ENCODE results near the gene DNAJC18.
"Not testable (repeated sequence)": the region's sequence is repeated elsewhere in the genome, so short reads cannot be mapped to it uniquely, and the experiment has no call there.

DNAJC18 gene

DNA sequence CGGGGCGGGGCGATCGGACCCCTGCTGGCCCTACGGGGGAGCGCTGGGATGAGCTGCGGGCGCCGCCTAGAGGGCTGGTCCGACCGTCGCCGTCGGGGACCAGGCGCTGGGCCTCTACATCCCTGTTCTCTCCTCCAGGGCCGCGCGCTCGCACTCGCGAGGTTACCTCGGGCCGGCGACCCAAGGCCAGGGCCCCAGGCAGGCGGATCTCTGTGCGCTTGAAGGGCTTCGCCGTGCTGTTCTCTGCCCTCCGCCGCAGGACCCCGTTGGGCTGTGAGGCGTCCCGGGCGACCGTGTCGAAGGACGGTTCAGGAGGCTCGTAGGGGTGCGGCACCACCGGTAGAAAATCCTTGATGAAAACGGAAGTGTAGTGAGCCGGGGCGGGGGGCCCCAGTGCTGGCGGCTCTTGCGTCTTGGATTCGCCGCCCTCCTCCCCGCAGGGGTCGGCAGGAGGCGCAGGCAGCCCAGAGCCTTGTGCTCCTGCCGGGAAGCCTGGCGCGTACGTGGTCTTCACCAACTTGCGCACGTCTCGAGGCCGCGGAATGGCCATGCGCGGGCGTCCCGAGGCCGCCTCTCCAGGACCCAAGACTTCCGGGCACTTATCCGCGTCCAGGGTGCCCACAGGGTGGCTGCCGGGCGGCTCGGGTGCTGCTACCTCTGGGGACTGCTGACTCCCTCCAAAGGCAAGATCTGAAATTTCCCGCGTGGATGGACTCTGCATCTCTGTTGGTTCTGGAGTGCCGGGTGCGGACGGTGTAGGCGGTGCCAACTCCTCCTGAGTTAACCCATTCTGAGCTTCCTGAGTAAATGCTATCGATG, 46.4 kb downstream of the DNAJC18 start:
- H3K4me1 Mint-ChIP-seq = peaks cover 75% of the 10 kb centered on the region
- ATAC-seq = peak; percentile 80
- peak; percentile 85 to 96 for DNase-seq (ENCODE audit: low spot score in 2 of 2)

DNA sequence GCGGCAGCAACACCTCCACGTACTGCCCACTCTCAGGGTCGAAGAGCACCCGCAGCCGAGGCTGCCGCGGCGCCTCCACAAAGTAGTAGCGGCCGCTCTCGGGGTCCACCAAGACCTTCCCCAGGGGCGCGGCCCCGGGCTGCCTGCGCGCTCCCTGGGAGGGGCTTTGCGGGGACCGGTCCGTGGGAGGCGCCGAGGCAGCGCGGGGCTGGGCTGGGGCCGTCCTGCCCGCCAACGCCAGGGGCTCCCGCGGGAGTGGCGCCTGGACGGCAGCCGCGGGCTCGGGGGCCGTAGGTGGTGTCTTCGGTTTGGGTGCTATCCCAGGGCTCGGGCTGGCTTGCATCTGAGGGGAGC, 47.0 kb downstream of the DNAJC18 start:
- DNase-seq (ENCODE audit: low spot score in 2 of 2) (no peak), ATAC-seq (no peak)
- Mint-ChIP-seq H3K27ac (peak overlapping the region; percentile 99), H3K4me1 (peaks cover 72% of the 10 kb centered on the region), H3K4me3 (peak overlapping the region; percentile 99), H3K36me3 (peaks cover 62% of the 10 kb centered on the region), H3K9me3 (no peaks in the 10 kb centered on the region)

More for the DNA sequence above, 46.4 kb downstream of the DNAJC18 start:
- peak overlapping the region; percentile 99 for H3K27ac Mint-ChIP-seq
- H3K4me3 Mint-ChIP-seq = peak overlapping the region; percentile 99
- peaks cover 68% of the 10 kb centered on the region for H3K36me3 Mint-ChIP-seq
- H3K9me3 Mint-ChIP-seq = no peaks in the 10 kb centered on the region

DNA sequence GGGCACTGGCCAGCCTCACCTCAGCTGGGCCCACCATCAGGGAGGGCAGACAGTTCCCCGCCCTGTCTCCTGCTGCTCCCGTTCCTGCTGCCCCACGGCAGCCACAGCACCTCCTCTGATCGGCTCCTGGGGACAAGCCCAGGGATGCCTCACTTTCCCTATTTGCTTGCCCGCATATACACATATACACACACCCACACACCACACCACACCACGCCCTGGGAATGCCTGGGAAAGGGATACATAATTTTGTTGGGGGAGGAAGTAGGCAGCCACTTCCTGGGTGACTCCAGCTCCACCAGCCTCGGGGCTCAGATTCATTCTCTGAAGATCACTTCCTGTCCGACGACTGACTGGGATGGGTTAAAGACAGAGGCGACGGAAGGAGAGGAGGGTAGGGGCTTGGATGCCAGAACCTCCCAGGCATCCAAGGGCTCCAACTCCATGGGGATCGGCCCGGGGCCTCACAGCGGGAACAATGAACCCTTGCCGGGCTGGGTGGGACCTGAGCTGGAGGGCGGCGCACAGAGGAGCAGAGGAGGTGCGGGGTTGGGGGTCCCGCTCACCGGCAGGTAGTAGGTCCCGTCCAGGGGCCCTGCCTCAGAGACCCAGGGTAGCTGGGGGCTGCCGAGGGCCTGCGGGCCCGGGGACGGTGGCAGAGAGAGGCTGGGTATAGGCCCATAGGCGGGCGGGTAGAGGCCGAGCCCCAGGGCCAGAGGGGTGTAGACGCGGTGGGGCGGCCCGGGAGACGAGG, 47.6 kb downstream of the DNAJC18 start:
- Mint-ChIP-seq H3K9me3 (no peaks in the 10 kb centered on the region), H3K4me3 (peak overlapping the region; percentile 99), H3K27ac (peak overlapping the region; percentile 99), H3K36me3 (peaks cover 56% of the 10 kb centered on the region), H3K4me1 (peaks cover 71% of the 10 kb centered on the region)
- peak; percentile 2 for ATAC-seq
- DNase-seq (ENCODE audit: low spot score in 2 of 2) = peak in 1 of 2 donors; percentile 76

DNA sequence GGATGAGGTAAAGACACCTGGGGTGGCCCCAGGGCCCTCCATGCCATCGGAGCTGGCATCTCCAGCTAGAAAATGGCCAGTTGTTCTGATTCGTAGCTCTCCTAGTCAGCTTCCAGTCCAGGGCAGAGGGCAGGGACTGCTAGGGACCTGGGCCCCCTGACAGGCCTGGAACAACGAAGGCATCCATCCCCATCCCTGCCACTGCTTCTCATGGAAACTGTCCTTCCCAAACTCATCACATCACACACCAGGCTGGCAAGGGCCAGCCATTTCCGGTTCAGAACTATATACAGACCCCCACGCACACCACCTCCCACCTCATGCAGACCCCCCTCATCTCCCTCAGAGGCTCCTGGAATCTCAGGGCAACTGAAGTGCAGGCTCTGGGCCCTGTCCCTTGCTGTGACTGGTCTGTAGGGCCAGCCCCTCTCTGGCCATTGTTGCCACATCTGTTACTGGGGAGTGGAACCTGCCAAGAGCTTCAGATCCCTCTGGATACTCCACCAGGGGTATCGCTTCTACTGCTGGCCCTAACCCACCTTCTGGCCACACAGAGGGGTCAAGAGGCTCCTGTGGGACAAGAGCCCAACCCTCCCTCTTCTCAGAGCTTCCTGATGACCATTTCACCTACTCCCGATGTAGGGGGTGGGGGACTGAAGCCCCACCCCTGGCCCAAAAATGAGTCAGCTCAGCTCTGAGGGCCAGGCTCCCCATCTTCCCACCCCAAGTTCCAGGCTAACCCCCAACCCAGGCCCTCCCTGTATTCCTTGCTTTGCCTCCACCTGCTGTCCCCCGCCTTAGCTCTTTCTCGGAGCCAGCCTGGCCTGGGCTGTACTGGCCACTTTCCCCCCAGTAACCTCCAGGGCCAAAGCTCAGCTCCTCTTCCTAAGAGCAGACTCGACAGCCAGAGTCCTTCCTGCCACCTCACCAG, 48.4 kb downstream of the DNAJC18 start:
- peaks cover 48% of the 10 kb centered on the region for H3K36me3 Mint-ChIP-seq
- no peaks in the 10 kb centered on the region for H3K9me3 Mint-ChIP-seq
- peak overlapping the region; percentile 99 for H3K27ac Mint-ChIP-seq
- ATAC-seq = no peak
- peaks cover 71% of the 10 kb centered on the region for H3K4me1 Mint-ChIP-seq
- H3K4me3 Mint-ChIP-seq = peak overlapping the region; percentile 99
- no peak for DNase-seq (ENCODE audit: low spot score in 2 of 2)

DNA sequence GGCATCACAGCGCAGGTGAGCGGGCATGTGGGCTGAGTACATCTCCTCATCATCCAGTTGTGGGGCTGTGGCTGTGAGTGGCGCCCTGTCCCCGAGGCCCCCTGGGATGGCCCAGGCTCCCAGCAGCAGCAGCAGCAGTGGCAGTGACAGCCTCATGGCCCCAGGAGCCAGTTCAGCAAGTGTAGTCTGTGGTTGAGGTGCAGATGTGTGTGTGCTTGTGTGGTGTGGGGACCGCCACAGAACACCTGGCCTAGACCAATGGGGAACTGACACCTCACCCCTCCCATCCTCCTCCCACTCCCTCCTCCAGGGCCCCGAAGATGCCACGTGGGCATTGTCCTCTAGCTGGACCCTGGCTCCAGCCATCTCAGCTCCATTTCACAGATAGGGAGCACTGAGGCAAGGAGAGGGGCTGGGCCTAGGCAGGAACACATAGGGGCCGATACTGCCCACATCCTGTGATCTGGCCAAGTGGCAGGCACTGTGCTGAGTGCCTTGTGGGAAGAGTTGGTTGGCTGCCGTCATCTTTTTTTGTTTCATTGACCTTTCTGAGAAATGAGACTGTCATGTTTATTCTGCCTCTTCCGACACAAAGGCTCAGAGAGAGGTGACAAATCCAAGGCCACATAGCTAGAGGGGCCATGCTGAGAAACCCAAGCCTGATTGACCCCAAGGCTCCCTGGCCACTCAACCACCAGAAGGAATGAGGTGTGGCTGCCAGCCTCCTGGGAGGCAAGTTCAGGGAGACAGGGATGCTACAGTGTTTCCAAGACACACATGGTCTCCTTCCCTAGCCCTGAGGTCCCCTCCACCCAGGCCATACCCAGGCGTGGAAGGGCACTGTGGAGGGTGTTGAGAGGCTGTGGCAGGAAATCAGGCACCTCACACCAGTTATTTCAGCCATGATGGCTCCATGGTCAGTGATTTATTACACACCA, 49.4 kb downstream of the DNAJC18 start, which contains the start of gene MZB1:
Gene MZB1 (minus strand): TSS at position 213 of the 938 bp plus-strand sequence. CDS start 57 bp downstream, at position 156.
- H3K4me3 Mint-ChIP-seq = peak within 1 kb of the TSS; percentile 99
- H3K4me1 Mint-ChIP-seq = peaks cover 73% of the 10 kb centered on the region
- peak within 1 kb of the TSS; percentile 99 for H3K27ac Mint-ChIP-seq
- H3K9me3 Mint-ChIP-seq = no peaks in the 10 kb centered on the region
- peak; percentile 80 for ATAC-seq
- H3K36me3 Mint-ChIP-seq = peaks cover 39% of the 10 kb centered on the region
- DNase-seq (ENCODE audit: low spot score in 2 of 2) = peak; percentile 67 to 90

DNA sequence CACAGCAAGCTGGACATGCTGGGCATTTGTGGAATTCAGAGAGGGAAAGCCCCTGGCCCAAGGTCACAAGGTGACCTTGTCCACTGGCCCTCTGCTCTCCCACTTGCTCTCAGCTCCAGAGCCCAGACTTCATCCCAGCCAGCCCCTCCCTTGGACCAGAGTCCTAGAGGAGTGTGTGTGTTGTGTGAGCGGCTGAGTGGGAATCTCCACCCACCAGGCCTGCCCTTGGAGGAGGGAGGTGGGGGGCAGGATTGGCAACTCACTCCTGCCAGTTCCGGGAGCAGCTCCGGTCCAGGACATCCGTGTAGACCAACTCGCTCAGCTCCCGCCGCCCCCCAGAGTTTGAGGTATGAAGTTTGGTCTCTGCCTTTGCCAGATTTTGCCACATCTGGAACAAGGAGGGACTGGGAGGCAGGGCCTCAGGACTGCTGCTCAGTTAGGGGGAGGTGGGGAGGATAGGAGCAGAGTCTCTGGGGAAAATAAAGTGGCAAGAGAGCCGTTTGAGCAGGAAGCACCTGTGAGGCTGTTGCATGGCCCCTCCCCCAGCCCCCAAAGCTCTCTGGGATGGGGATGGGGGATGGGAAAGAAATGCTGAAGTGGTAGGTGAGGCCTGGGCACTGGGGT, 51.0 kb downstream of the DNAJC18 start:
- peak overlapping the region; percentile 97 for H3K27ac Mint-ChIP-seq
- peaks cover 80% of the 10 kb centered on the region for H3K4me1 Mint-ChIP-seq
- H3K9me3 Mint-ChIP-seq = no peaks in the 10 kb centered on the region
- no peak for ATAC-seq
- DNase-seq (ENCODE audit: low spot score in 2 of 2) = no peak
- peak overlapping the region; percentile 99 for H3K4me3 Mint-ChIP-seq
- peaks cover 35% of the 10 kb centered on the region for H3K36me3 Mint-ChIP-seq

DNA sequence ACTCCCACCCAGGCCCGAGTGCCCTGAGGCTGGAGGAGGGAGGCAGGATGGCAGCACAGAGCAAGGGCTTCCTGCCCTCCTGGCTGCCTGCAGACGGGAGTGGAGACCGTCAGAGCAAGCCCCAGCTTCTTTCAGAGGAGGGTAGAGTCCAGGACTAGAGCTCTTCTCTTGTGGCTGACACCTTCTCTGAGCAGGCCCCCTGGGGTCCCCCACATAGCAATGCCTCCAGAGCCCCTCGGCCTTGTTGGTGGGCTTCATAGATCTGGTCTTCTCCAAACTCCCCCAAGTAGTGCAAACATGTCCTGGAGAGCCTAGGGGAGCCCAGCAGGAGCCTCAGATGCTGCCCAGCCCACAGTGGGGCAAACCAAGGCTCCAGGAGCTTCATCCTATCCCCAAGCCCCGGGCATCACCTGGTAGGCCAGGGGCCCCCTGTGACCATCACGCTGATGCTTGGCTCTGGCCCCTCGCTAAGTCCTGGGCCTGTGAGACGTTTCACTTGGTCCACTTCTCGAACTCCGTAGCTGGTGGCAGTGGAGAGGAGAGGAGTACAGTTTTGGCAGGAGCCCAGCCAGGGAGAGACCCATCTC, 51.6 kb downstream of the DNAJC18 start:
- DNase-seq (ENCODE audit: low spot score in 2 of 2) (no peak), ATAC-seq (no peak)
- H3K9me3 Mint-ChIP-seq = no peaks in the 10 kb centered on the region
- peak overlapping the region; percentile 97 for H3K27ac Mint-ChIP-seq
- H3K36me3 Mint-ChIP-seq = peaks cover 29% of the 10 kb centered on the region
- H3K4me1 Mint-ChIP-seq = peaks cover 74% of the 10 kb centered on the region
- peak overlapping the region; percentile 99 for H3K4me3 Mint-ChIP-seq

DNA sequence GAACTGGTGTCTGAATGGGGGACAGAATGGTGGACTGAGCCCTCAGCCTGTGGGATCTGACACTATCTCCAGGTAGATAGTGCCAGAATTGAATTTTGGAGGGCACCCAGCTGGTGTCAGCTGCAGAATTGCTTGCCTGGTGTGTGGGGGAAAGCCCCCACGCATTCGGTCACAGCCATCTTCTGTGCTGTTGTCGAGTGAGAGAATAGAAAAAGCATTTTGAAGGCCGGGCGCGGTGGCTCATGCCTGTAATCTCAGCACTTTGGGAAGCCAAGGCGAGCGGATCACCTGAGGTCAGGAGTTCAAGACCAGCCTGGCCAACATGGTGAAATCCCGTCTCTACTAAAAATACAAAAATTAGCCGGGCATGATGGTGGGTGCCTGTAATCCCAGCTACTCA, 52.4 kb downstream of the DNAJC18 start:
- H3K9me3 Mint-ChIP-seq; ATAC-seq; DNase-seq (ENCODE audit: low spot score in 2 of 2); H3K4me3 Mint-ChIP-seq: not testable (repeated sequence)
- peak overlapping the region; percentile 97 for H3K27ac Mint-ChIP-seq
- peaks cover 71% of the 10 kb centered on the region for H3K4me1 Mint-ChIP-seq
- peaks cover 25% of the 10 kb centered on the region for H3K36me3 Mint-ChIP-seq

DNA sequence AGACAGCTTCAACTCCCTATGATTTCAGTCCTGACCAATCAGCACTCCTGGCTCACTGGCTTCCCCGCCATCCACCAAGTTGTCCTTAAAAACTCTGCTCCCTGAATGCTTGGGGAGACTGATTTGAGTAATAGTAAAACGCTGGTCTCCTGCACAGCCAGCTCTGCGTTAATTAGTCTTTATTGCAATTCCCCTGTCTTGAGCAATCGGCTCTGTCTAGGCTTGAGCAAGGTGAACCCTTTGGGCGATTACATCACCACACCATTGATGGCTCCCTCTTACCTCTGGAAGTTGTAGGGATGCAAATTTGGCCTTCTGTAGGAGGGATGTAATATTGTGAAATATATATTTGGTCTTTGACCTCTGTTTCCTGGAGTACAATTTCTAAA, 53.3 kb downstream of the DNAJC18 start:
- DNase-seq (ENCODE audit: low spot score in 2 of 2) = no peak
- Mint-ChIP-seq H3K4me1 (peaks cover 62% of the 10 kb centered on the region), H3K36me3 (peaks cover 16% of the 10 kb centered on the region), H3K4me3 (no peak overlapping the region), H3K27ac (peak overlapping the region; percentile 97), H3K9me3 (no peaks in the 10 kb centered on the region)
- no peak for ATAC-seq

DNA sequence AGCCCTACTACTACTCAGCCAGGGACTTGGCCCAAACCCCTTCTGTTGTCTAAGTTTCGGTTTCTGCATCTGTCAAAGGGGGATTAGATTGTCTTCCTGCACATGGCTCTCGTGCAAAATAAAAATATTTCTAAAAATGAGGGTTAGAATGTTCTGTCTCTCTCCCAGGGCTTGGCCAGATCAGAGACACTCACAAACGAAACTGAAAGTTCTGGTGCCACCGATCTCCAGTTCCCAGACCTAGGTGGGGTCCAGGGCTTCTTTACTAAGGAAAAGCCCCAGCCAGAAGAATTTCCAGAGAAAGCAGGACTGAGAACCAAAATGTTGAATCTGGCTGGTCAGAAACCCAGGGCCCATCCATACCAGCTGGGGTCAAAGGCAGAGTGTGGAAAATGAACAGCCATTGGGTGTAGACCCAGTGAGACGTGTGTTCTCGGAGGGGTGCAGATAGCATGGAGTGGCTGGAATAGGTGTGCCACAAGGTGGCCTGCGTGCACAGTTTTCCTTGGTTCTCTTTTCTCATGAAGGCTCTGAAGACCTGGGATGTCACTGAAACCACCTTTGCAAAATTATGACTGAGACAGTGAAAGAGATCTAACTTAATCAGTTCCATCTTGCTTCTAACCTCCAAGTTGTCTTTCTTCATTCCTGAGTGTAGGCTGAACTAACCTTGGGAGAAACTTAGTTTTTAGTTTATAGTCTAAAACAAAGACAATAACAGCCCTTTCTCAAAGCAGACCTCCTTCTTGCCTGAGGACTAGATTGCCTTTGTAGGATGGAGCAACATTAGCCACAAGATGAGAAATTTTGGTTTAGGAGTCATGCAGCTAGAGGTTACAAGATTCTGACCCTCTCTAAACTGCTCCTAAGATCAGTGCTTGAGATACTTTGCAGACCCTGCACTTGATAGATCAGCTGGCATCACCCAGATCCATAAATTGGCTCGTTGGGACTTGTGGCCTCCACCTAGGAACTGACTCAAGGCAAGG, 54.0 kb downstream of the DNAJC18 start:
- Mint-ChIP-seq H3K9me3 (no peaks in the 10 kb centered on the region), H3K4me1 (peaks cover 55% of the 10 kb centered on the region), H3K4me3 (peak overlapping the region; percentile 71), H3K36me3 (peaks cover 9% of the 10 kb centered on the region), H3K27ac (peak overlapping the region; percentile 97)
- no peak for DNase-seq (ENCODE audit: low spot score in 2 of 2)
- no peak for ATAC-seq

DNA sequence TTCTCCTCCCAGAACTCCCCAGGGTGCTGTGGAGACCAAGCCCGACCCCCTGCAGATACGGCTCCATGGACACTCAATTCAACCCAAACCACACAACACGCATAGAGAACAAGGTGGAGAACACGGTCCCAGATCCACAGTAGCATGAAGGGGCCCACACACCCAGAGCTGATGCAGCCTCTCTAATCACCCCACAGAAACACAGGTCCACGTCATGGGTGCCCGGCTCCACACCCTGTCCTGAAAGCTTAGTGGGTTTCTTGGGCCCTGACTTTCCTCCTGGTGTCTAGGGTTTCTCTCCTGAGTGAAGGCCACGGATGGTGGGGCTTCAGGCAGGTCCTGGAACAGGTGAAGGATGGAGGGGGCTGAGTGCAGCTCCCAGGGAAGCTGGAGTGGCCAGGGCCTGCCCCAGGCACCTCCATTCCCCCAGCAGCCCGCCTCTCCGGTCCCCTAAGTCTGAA, 54.7 kb downstream of the DNAJC18 start:
- ATAC-seq = no peak

DNA sequence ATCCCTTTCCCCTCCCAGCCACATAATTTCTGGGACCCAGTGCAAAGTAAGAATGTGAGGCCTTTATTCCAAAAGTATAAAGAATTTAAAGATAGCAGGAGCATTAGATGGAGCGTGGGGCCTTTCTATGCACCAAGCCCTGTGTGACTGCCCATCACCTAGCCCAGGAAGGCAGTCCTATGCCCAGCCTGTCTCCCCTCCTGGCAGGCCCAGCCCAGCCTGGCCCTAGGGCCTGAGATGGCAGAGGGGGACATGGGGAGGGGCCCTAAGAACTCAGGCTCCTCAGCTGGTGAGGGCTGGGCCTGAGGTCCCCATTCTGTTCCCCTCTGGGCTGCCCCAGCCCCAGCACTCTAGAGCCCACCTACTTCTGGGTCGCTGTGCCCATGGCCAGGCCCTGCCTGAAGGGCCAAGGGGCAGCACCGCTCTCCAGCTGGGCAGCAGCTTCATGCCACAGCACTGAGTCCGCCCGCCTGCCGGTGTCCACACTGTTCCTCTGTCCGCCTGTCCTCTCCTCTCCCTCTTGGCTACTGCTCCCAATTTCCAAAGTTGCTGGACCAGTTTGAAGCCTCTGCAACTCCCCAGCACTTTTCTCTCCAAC, 55.2 kb downstream of the DNAJC18 start:
- Mint-ChIP-seq H3K9me3 (no peaks in the 10 kb centered on the region), H3K4me3 (peak overlapping the region; percentile 71), H3K27ac (peak overlapping the region; percentile 97), H3K4me1 (peaks cover 47% of the 10 kb centered on the region), H3K36me3 (peaks cover 10% of the 10 kb centered on the region)
- ATAC-seq = no peak
- DNase-seq (ENCODE audit: low spot score in 2 of 2) = no peak

More for the DNA sequence above, 54.7 kb downstream of the DNAJC18 start:
- Mint-ChIP-seq H3K36me3 (peaks cover 8% of the 10 kb centered on the region), H3K9me3 (no peaks in the 10 kb centered on the region), H3K4me1 (peaks cover 49% of the 10 kb centered on the region), H3K4me3 (peak overlapping the region; percentile 71), H3K27ac (peak overlapping the region; percentile 97)
- DNase-seq (ENCODE audit: low spot score in 2 of 2) = no peak

All from stimulated activated effector memory CD8-positive, alpha-beta T cell treated with anti-CD3 and anti-CD28 coated beads, Interleukin-12 subunit alpha, Interleukin-12 subunit beta, amount 100 ng/mL, for 72 hours (primary cell).